ENCODE measurements around the gene PELO. TPM values are rescaled to one million over a fixed set of nuclear protein-coding genes. Genes with fewer than 3 reads are reported as not detected.
A peak's percentile ranks its signal among the peaks of the same experiment; 100 is the strongest.

Gene PELO
- total and polyA plus RNA-seq, 7 experiments from 2014 or later = 4.6 to 16.8 (median 8.4) TPM

GRCh38 chr5:52773342-52773741, 14.4 kb upstream of the PELO start:
- Mint-ChIP-seq H3K4me1 (peaks cover 34 to 72% (median 55%) of the 10 kb centered on the region in 7 donors), H3K27me3 (peaks cover 0 to 7% (median 0%) of the 10 kb centered on the region in 5 donors), H3K9me3 (peaks cover 0 to 4% (median 0%) of the 10 kb centered on the region in 11 donors), H3K36me3 (peaks cover 0 to 12% (median 0%) of the 10 kb centered on the region in 5 donors), H3K27ac (peak overlapping the region in 6 of 9 donors; percentile 13 to 87 (median 76)), H3K4me3 (peak overlapping the region in 3 of 10 donors; percentile 17 to 70 (median 27))
- Histone ChIP-seq H3K4me3 (ENCODE audit: low read length) (no peak overlapping the region), H3K36me3 (ENCODE audit: control insufficient read depth in 2 of 3, insufficient read depth in 3 of 3, low read length in 3 of 3) (no peaks in the 10 kb centered on the region), H3K27ac (ENCODE audit: low read depth, low read length) (no peak overlapping the region), H3K4me1 (ENCODE audit: control insufficient read depth in 2 of 2, insufficient read depth in 2 of 2, low read length in 2 of 2) (peaks cover 38 to 50% of the 10 kb centered on the region in 2 donors), H3K9me3 (ENCODE audit: control insufficient read depth in 2 of 3, low read length in 3 of 3) (no peaks in the 10 kb centered on the region), H3K27me3 (ENCODE audit: control insufficient read depth in 2 of 2, insufficient read depth in 2 of 2, low read length in 2 of 2) (no peaks in the 10 kb centered on the region)
- ChIA-PET CTCF (interaction anchor here (0.6 kb wide), 1 partner anchor 8 kb away, joined by 4 read pairs; no protein-coding TSS in a partner anchor), POLR2A (interaction anchor here (0.9 to 1.4 kb wide), 4 partner anchors 14 to 48 kb away, joined by 3 to 4 read pairs (median 3); partner anchors contain the start of genes ITGA1 and PELO)
- no peak for DNase-seq
- intact Hi-C loops (cut with micrococcal nuclease) = loop anchor here in 1 of 2 donors (1.0 kb wide), 1 partner anchor 31 kb away; no protein-coding TSS in a partner anchor
- ATAC-seq = no peak

GRCh38 chr5:52774005-52774410, 13.7 kb upstream of the PELO start:
- peak overlapping the region; percentile 9 to 91 (median 74) for H3K27ac Mint-ChIP-seq

GRCh38 chr5:52776116-52776515, 11.6 kb upstream of the PELO start:
- ChIA-PET POLR2A (interaction anchor here (0.6 to 1.0 kb wide), 4 partner anchors 22 to 1833 kb away, joined by 3 to 6 read pairs (median 4); no protein-coding TSS in a partner anchor), CTCF (interaction anchor here (0.8 to 1.0 kb wide), 2 partner anchors 23 to 139 kb away, joined by 4 to 5 read pairs; no protein-coding TSS in a partner anchor)
- no peaks in the 10 kb centered on the region for H3K9me3 ChIP-seq (ENCODE audit: control insufficient read depth in 2 of 3, low read length in 3 of 3)
- ATAC-seq (peak; percentile 83), DNase-seq (peak in 4 of 9 donors; percentile 25 to 34 (median 26))
- peaks cover 30 to 60% (median 46%) of the 10 kb centered on the region in 7 donors for H3K4me1 Mint-ChIP-seq
- no peak overlapping the region for H3K27ac ChIP-seq (ENCODE audit: low read depth, low read length)
- H3K27me3 ChIP-seq (ENCODE audit: control insufficient read depth in 2 of 2, insufficient read depth in 2 of 2, low read length in 2 of 2) = no peaks in the 10 kb centered on the region
- intact Hi-C loops (cut with micrococcal nuclease) = loop anchor here (1.0 to 2.0 kb wide), 4 partner anchors 11 to 51 kb away; partner anchors contain the start of genes ITGA1 (in 1 of the 2) and PELO (in 1 of the 2)
- no peak overlapping the region for H3K4me3 ChIP-seq (ENCODE audit: low read length)
- peaks cover 38 to 49% of the 10 kb centered on the region in 2 donors for H3K4me1 ChIP-seq (ENCODE audit: control insufficient read depth in 2 of 2, insufficient read depth in 2 of 2, low read length in 2 of 2)
- H3K9me3 Mint-ChIP-seq = peaks cover 0 to 4% (median 0%) of the 10 kb centered on the region in 11 donors
- H3K36me3 Mint-ChIP-seq = peaks cover 0 to 4% (median 0%) of the 10 kb centered on the region in 5 donors
- no peaks in the 10 kb centered on the region for H3K36me3 ChIP-seq (ENCODE audit: control insufficient read depth in 2 of 3, insufficient read depth in 3 of 3, low read length in 3 of 3)
- H3K4me3 Mint-ChIP-seq = peak overlapping the region; percentile 30 to 80 (median 58)
- peaks cover 0 to 9% (median 0%) of the 10 kb centered on the region in 5 donors for H3K27me3 Mint-ChIP-seq
- peak overlapping the region; percentile 69 to 92 (median 82) for H3K27ac Mint-ChIP-seq

More at GRCh38 chr5:52774005-52774410, 13.7 kb upstream of the PELO start:
- ChIA-PET POLR2A (interaction anchor here (0.9 to 1.4 kb wide), 4 partner anchors 14 to 48 kb away, joined by 3 to 4 read pairs (median 3); partner anchors contain the start of genes ITGA1 and PELO), CTCF (interaction anchor here (0.7 kb wide), 1 partner anchor 132 kb away, joined by 3 read pairs; no protein-coding TSS in a partner anchor)
- no peak overlapping the region for H3K4me3 ChIP-seq (ENCODE audit: low read length)
- Mint-ChIP-seq H3K27me3 (peaks cover 0 to 7% (median 0%) of the 10 kb centered on the region in 5 donors), H3K36me3 (peaks cover 0 to 9% (median 0%) of the 10 kb centered on the region in 5 donors), H3K4me3 (peak overlapping the region; percentile 1 to 79 (median 42)), H3K4me1 (peaks cover 32 to 70% (median 53%) of the 10 kb centered on the region in 7 donors), H3K9me3 (peaks cover 0 to 6% (median 0%) of the 10 kb centered on the region in 11 donors)
- intact Hi-C loops (cut with micrococcal nuclease) = no loop called here
- ATAC-seq = peak; percentile 33
- H3K36me3 ChIP-seq (ENCODE audit: control insufficient read depth in 2 of 3, insufficient read depth in 3 of 3, low read length in 3 of 3) = no peaks in the 10 kb centered on the region
- H3K27me3 ChIP-seq (ENCODE audit: control insufficient read depth in 2 of 2, insufficient read depth in 2 of 2, low read length in 2 of 2) = no peaks in the 10 kb centered on the region
- H3K27ac ChIP-seq (ENCODE audit: low read depth, low read length) = no peak overlapping the region
- no peaks in the 10 kb centered on the region for H3K9me3 ChIP-seq (ENCODE audit: control insufficient read depth in 2 of 3, low read length in 3 of 3)
- peak in 2 of 9 donors; percentile 13 for DNase-seq
- H3K4me1 ChIP-seq (ENCODE audit: control insufficient read depth in 2 of 2, insufficient read depth in 2 of 2, low read length in 2 of 2) = peaks cover 38 to 50% of the 10 kb centered on the region in 2 donors

- H3K36me3 Mint-ChIP-seq = peaks cover 0 to 4% (median 0%) of the 10 kb centered on the region in 5 donors
- H3K9me3 ChIP-seq (ENCODE audit: control insufficient read depth in 2 of 3, low read length in 3 of 3) = no peaks in the 10 kb centered on the region
These were observed 10.5 kb upstream of the PELO start for GRCh38 chr5:52777186-52777585.

GRCh38 chr5:52778781-52779180, 8.9 kb upstream of the PELO start:
- no peak for DNase-seq
- H3K27me3 ChIP-seq (ENCODE audit: control insufficient read depth in 2 of 2, insufficient read depth in 2 of 2, low read length in 2 of 2) = no peaks in the 10 kb centered on the region
- H3K4me1 Mint-ChIP-seq = peaks cover 20 to 34% (median 22%) of the 10 kb centered on the region in 7 donors
- peaks cover 19 to 27% of the 10 kb centered on the region in 2 donors for H3K4me1 ChIP-seq (ENCODE audit: control insufficient read depth in 2 of 2, insufficient read depth in 2 of 2, low read length in 2 of 2)
- H3K27ac Mint-ChIP-seq = no peak overlapping the region
- H3K36me3 Mint-ChIP-seq = peaks cover 0 to 6% (median 0%) of the 10 kb centered on the region in 5 donors
- peaks cover 0 to 6% (median 0%) of the 10 kb centered on the region in 5 donors for H3K27me3 Mint-ChIP-seq
- peaks cover 0 to 4% (median 0%) of the 10 kb centered on the region in 11 donors for H3K9me3 Mint-ChIP-seq
- ChIA-PET CTCF (interaction anchor here (0.6 to 1.8 kb wide), 4 partner anchors 9 to 108 kb away, joined by 3 to 6 read pairs (median 4); partner anchors contain the start of genes ITGA1 and PELO), POLR2A (interaction anchor here (0.5 to 1.1 kb wide), 4 partner anchors 10 to 111 kb away, joined by 3 to 7 read pairs (median 4); no protein-coding TSS in a partner anchor)
- H3K4me3 Mint-ChIP-seq = no peak overlapping the region
- intact Hi-C loops (cut with micrococcal nuclease) = loop anchor here in 1 of 2 donors (1.0 kb wide), 1 partner anchor 9 kb away; the partner anchor contains the start of genes ITGA1 and PELO
- H3K27ac ChIP-seq (ENCODE audit: low read depth, low read length) = no peak overlapping the region
- ATAC-seq = no peak
- H3K4me3 ChIP-seq (ENCODE audit: low read length) = no peak overlapping the region
- no peaks in the 10 kb centered on the region for H3K9me3 ChIP-seq (ENCODE audit: control insufficient read depth in 2 of 3, low read length in 3 of 3)
- no peaks in the 10 kb centered on the region for H3K36me3 ChIP-seq (ENCODE audit: control insufficient read depth in 2 of 3, insufficient read depth in 3 of 3, low read length in 3 of 3)

More at GRCh38 chr5:52777186-52777585, 10.5 kb upstream of the PELO start:
- Histone ChIP-seq H3K36me3 (ENCODE audit: control insufficient read depth in 2 of 3, insufficient read depth in 3 of 3, low read length in 3 of 3) (no peaks in the 10 kb centered on the region), H3K27ac (ENCODE audit: low read depth, low read length) (no peak overlapping the region), H3K4me1 (ENCODE audit: control insufficient read depth in 2 of 2, insufficient read depth in 2 of 2, low read length in 2 of 2) (peaks cover 29 to 40% of the 10 kb centered on the region in 2 donors), H3K4me3 (ENCODE audit: low read length) (no peak overlapping the region), H3K27me3 (ENCODE audit: control insufficient read depth in 2 of 2, insufficient read depth in 2 of 2, low read length in 2 of 2) (no peaks in the 10 kb centered on the region)
- Mint-ChIP-seq H3K27me3 (peaks cover 0 to 9% (median 0%) of the 10 kb centered on the region in 5 donors), H3K4me1 (peaks cover 25 to 50% (median 37%) of the 10 kb centered on the region in 7 donors), H3K27ac (peak overlapping the region in 1 of 9 donors; percentile 81), H3K9me3 (peaks cover 0 to 4% (median 0%) of the 10 kb centered on the region in 11 donors), H3K4me3 (no peak overlapping the region)
- intact Hi-C loops (cut with micrococcal nuclease) = loop anchor here in 1 of 2 donors (2.0 kb wide), 1 partner anchor 22 kb away; no protein-coding TSS in a partner anchor
- ChIA-PET POLR2A (no interaction called here), CTCF (interaction anchor here (0.7 kb wide), 1 partner anchor 10 kb away, joined by 3 read pairs; the partner anchor contains the start of genes ITGA1 and PELO)
- ATAC-seq (no peak), DNase-seq (no peak)

- Histone ChIP-seq H3K9me3 (ENCODE audit: control insufficient read depth in 2 of 3, low read length in 3 of 3) (no peaks in the 10 kb centered on the region), H3K27ac (ENCODE audit: low read depth, low read length) (no peak overlapping the region), H3K27me3 (ENCODE audit: control insufficient read depth in 2 of 2, insufficient read depth in 2 of 2, low read length in 2 of 2) (no peaks in the 10 kb centered on the region), H3K4me3 (ENCODE audit: low read length) (no peak overlapping the region), H3K36me3 (ENCODE audit: control insufficient read depth in 2 of 3, insufficient read depth in 3 of 3, low read length in 3 of 3) (no peaks in the 10 kb centered on the region), H3K4me1 (ENCODE audit: control insufficient read depth in 2 of 2, insufficient read depth in 2 of 2, low read length in 2 of 2) (peaks cover 15 to 24% of the 10 kb centered on the region in 2 donors)
- H3K4me3 Mint-ChIP-seq = no peak overlapping the region
- intact Hi-C loops (cut with micrococcal nuclease) = no loop called here
- no peak overlapping the region for H3K27ac Mint-ChIP-seq
- H3K36me3 Mint-ChIP-seq = peaks cover 0 to 6% (median 0%) of the 10 kb centered on the region in 5 donors
- peaks cover 15 to 29% (median 18%) of the 10 kb centered on the region in 7 donors for H3K4me1 Mint-ChIP-seq
- POLR2A ChIA-PET = interaction anchor here (0.5 to 1.1 kb wide), 3 partner anchors 10 to 74 kb away, joined by 3 to 7 read pairs (median 6); no protein-coding TSS in a partner anchor
- CTCF ChIA-PET = interaction anchor here (0.6 to 1.8 kb wide), 3 partner anchors 8 to 109 kb away, joined by 3 to 6 read pairs (median 4); partner anchors contain the start of genes ITGA1 and PELO
- H3K27me3 Mint-ChIP-seq = peaks cover 0 to 3% (median 0%) of the 10 kb centered on the region in 5 donors
- DNase-seq = no peak
- H3K9me3 Mint-ChIP-seq = peaks cover 0 to 4% (median 0%) of the 10 kb centered on the region in 11 donors
- ATAC-seq = no peak
These were observed 8.5 kb upstream of the PELO start for GRCh38 chr5:52779213-52779612.

Data from naive thymus-derived CD4-positive, alpha-beta T cell (primary cell).